Measurements from ENCODE around the gene ZNF17. TPM values are rescaled to one million over a fixed set of nuclear protein-coding genes. Genes with fewer than 3 reads are reported as not detected.

Gene ZNF17
- total RNA-seq, 4 donors from 2014 or later: 9.4 to 27.3 (median 14.9) TPM

DNA sequence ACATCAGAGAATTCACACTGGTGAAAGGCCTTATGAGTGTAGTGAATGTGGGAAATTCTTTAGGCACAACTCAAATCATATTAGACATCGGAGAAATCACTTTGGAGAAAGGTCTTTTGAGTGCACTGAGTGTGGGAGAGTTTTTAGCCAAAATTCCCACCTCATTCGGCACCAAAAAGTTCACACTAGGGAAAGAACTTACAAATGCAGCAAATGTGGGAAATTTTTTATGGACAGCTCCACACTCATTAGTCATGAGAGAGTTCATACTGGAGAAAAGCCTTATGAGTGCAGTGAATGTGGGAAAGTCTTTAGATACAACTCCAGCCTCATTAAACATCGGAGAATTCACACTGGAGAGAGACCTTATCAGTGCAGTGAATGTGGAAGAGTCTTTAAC lies 10.1 kb downstream of the ZNF17 start:
- DNase-seq (ENCODE audit: low spot score in 2 of 2): no peak
- Histone ChIP-seq H3K4me3 (no peak overlapping the region), H3K9me3 (peaks cover 17 to 100% (median 51%) of the 10 kb centered on the region in 4 donors), H3K27me3 (no peaks in the 10 kb centered on the region), H3K4me1 (no peaks in the 10 kb centered on the region), H3K36me3 (peaks cover 21 to 82% (median 41%) of the 10 kb centered on the region in 3 donors), H3K27ac (no peak overlapping the region)
- TF ChIP-seq EP300 (IDR thresholded peaks at IDR 0.05) (no peak), POLR2A (IDR thresholded peaks at IDR 0.05) (no peak)
- TF ChIP-seq, protein P1, sequence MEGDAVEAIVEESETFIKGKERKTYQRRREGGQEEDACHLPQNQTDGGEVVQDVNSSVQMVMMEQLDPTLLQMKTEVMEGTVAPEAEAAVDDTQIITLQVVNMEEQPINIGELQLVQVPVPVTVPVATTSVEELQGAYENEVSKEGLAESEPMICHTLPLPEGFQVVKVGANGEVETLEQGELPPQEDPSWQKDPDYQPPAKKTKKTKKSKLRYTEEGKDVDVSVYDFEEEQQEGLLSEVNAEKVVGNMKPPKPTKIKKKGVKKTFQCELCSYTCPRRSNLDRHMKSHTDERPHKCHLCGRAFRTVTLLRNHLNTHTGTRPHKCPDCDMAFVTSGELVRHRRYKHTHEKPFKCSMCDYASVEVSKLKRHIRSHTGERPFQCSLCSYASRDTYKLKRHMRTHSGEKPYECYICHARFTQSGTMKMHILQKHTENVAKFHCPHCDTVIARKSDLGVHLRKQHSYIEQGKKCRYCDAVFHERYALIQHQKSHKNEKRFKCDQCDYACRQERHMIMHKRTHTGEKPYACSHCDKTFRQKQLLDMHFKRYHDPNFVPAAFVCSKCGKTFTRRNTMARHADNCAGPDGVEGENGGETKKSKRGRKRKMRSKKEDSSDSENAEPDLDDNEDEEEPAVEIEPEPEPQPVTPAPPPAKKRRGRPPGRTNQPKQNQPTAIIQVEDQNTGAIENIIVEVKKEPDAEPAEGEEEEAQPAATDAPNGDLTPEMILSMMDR (IDR thresholded peaks at IDR 0.05): no peak
- whole genome bisulfite sequencing, 2 donors: 95 to 99% methylated on average over 3 of the region's 3 CpGs

DNA sequence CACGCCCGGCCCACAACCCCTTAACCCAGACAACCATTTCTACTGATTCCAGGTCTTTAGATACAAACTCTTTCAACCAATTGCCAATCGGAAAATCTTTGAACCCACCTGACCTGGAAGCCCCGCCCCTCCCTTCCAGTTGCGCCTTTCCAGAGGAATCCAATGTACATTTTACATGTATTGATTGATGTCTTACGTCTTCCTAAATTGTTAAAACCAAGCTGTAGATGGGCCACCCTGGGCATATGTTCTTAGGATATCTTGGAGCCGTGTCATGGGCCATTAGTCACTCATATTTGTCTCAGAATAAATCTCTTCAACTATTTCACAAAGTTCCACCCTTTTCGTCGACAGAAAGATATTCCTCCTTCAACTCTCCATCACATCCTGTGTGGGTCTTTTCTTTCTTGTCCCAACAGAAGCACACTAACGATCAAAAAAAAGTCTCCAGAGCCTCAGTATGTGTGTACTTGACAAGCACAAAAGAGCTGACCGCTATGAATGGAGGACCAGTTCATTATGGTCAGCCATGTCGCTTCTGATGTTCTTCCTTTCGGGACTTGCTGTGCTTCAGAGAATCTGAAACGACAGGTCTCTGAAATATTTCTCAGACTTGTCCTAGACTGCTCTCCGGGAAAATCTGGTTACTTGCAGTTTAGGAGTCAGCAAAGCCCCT lies 23.6 kb downstream of the ZNF17 start:
- 30% methylated on average over 15 of the region's 15 CpGs for WGBS, 2 donors
- Histone ChIP-seq H3K36me3 (peaks cover 0 to 19% (median 0%) of the 10 kb centered on the region in 3 donors), H3K27me3 (no peaks in the 10 kb centered on the region), H3K27ac (peak overlapping the region in 1 of 4 donors; percentile 75), H3K9me3 (peaks cover 0 to 17% (median 0%) of the 10 kb centered on the region in 4 donors), H3K4me1 (peaks cover 0 to 27% (median 11%) of the 10 kb centered on the region in 4 donors), H3K4me3 (peak overlapping the region; percentile 64 to 80 (median 70))
- TF ChIP-seq EP300 (IDR thresholded peaks at IDR 0.05) (no peak), POLR2A (IDR thresholded peaks at IDR 0.05) (no peak)
- TF ChIP-seq, protein P1 (IDR thresholded peaks at IDR 0.05): no peak
- DNase-seq (ENCODE audit: low spot score in 2 of 2): no peak

DNA sequence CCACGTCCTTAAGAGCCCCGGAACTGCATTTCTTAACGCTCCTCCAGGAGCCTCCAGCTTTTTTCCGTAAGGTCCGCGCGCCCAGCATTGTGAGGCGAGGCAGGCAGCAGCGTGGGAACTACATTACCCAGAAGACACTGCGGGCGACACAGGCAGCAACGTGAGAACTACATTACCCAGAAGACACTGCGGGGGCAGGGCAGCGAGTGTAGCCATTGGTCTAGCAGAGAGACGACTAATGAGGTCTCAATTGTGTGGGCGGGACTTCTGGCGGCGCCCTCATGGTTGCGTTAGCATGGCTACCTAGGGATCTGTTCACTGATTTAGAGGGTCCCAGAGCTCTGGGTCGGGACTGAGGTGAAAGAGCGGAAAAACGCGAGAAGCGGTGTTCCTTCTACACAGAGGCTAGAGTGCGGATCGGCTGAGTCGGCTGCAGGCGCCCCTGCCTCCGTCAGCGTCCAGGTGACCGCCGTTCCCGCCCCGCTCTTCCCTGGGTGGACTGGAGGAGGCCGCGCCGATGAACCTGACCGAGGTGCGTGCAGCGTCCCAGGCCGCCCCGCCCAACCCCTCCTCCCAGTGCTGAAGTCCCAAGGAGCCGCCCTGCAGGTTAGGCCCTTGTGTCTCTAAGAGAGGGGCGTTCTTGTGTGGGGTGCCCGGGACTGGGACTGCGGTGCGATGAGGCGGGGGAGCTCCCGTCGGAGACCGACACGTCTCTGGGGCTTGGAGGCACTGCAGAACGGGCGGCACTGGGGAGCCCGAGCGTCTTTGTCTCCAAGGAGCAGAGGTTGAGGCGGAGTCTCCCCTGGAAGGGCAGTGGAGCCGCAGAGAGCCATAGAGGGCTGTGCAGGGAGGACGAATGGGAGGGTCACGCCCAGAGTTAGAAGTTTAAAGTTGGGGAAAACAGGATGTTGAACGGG lies 24.4 kb downstream of the ZNF17 start, which contains the start of gene ZNF749:
Gene ZNF749, plus strand, starts transcription at position 264 of the 917 bp plus-strand sequence. Its CDS starts 254 bp downstream, at position 518.
- 0 to 1% methylated on average over 45 to 48 of the region's 61 CpGs for WGBS, 2 donors
- TF ChIP-seq POLR2A (IDR thresholded peaks at IDR 0.05): no peak
- TF ChIP-seq EP300 (IDR thresholded peaks at IDR 0.05): peak; percentile 78 to 80
- TF ChIP-seq, protein P1 (IDR thresholded peaks at IDR 0.05): no peak
- Histone ChIP-seq H3K4me1 (peaks cover 0 to 27% (median 11%) of the 10 kb centered on the region in 4 donors), H3K27ac (peak within 1 kb of the TSS in 2 of 4 donors; percentile 66 to 75), H3K9me3 (peaks cover 0 to 25% (median 0%) of the 10 kb centered on the region in 4 donors), H3K36me3 (peaks cover 0 to 27% (median 0%) of the 10 kb centered on the region in 3 donors), H3K27me3 (no peaks in the 10 kb centered on the region), H3K4me3 (peak within 1 kb of the TSS; percentile 64 to 80 (median 70))
- DNase-seq (ENCODE audit: low spot score in 2 of 2): peak; percentile 97 to 100

GRCh38 chr19:57436417-57436816 lies 25.5 kb downstream of the ZNF17 start:
- H3K36me3 ChIP-seq: peaks cover 0 to 38% (median 0%) of the 10 kb centered on the region in 3 donors
- peaks cover 0 to 36% (median 2%) of the 10 kb centered on the region in 4 donors for H3K9me3 ChIP-seq
- no peak overlapping the region for H3K27ac ChIP-seq
- TF ChIP-seq, protein P1 (IDR thresholded peaks at IDR 0.05): no peak
- TF ChIP-seq POLR2A (IDR thresholded peaks at IDR 0.05): no peak
- no peak for TF ChIP-seq EP300 (IDR thresholded peaks at IDR 0.05)
- peaks cover 0 to 27% (median 11%) of the 10 kb centered on the region in 4 donors for H3K4me1 ChIP-seq
- H3K27me3 ChIP-seq: no peaks in the 10 kb centered on the region
- WGBS, 2 donors: 53 to 60% methylated on average over 1 of the region's 1 CpG
- no peak overlapping the region for H3K4me3 ChIP-seq
- no peak for DNase-seq (ENCODE audit: low spot score in 2 of 2)
